Ecto neural progenitor cell (in vitro differentiated cells): Measurements from ENCODE around the gene GBX2.

Source experiments
- DNase-seq: peaks from one replicate; pipeline ENCODE4 v3.0.0-alpha.2; 2018; ENCODE audit warnings: low spot score

Gene GBX2

GRCh38 chr2:236180831-236181453 lies 12.8 kb upstream of the GBX2 start:
- DNase-seq: no peak

GRCh38 chr2:236180076-236180816 lies 12.1 kb upstream of the GBX2 start:
- no peak for DNase-seq

DNA sequence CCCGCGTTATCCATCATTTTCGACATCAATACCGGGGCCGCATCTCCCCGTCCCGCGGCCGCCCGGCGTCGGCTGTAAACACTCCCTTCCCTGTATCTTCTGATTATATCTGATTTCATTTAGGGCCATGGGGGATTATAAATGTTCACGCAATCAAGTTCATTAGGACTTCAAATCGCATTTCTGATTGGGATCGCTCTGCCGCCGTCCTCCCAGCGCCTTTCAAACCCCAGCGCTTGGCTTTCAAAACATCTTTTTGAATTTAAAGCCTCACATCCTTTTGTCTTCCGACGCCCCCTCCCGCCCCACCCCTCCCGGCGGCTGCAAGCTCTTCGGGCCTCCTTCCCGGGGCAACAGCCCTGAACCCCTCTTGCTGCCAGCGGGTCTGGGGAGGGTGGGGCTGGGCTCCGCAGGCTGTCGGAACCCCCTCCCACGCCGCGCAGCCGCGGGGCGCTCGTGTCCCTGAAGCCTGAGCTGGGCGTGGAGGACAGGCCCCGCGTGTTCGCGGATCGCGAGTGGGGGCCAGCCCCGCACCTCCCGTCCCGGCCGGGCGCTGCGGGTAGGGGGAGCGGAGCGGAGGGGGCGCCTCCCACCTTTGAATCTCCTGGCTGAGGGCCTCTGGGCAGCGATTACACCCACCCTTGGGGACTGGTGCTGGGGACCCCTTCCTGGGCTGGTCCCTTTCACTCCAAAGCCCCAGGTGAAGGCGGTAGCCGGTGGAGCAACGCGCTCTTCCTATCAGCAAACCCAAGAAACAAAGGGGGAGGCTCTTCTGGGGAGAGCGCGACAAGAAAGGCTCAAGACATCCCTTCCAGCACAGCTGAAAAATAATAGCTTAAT lies 11.3 kb upstream of the GBX2 start:
- DNase-seq: no peak

- DNase-seq: no peak
Measured at GRCh38 chr2:236178890-236179235, 10.7 kb upstream of the GBX2 start.

- peak; percentile 92 for DNase-seq
Measured at GRCh38 chr2:236177967-236178889, 10.0 kb upstream of the GBX2 start.

DNA sequence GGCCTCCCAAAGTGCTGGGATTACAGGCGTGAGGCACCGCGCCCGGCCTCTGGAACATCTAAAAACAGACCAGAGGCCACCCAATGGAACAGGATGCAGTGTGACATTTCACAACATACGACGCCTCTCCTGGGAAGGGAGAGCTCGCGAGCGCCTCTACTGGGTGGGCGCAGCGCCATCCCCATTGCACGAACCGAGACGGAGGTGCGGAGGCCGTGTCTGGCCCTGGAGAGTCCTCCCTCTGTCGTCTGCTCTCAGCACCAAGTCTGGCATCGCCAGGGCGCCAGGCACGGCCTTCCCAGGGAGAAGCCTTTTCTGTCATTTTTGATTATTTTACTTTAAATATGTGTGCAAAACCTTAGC lies 9.4 kb upstream of the GBX2 start:
- peak; percentile 83 for DNase-seq

GRCh38 chr2:236176951-236177350 lies 8.8 kb upstream of the GBX2 start:
- no peak for DNase-seq

DNA sequence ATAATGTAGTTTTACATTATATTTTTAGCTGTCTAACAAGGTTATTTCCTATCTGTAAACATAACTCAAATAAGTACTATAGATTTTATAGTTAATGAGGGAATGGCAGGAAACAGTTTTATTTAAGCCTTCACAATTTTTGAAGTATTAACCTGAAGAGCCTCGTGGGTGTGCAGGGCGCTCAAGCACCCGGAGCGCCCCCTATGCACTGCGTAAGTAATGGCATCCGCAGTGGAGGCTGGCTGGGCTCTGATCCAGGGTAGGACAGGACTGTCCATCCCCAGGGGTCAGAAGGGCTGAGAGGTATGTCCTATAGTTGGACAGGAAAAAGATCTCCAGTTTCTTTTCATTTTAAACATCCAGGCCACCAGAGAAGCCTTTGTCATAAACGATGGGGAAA lies 8.2 kb upstream of the GBX2 start:
- DNase-seq: no peak

GRCh38 chr2:236175548-236176150 lies 7.5 kb upstream of the GBX2 start:
- DNase-seq: no peak

GRCh38 chr2:236173729-236174607 lies 5.8 kb upstream of the GBX2 start:
- DNase-seq: no peak

DNA sequence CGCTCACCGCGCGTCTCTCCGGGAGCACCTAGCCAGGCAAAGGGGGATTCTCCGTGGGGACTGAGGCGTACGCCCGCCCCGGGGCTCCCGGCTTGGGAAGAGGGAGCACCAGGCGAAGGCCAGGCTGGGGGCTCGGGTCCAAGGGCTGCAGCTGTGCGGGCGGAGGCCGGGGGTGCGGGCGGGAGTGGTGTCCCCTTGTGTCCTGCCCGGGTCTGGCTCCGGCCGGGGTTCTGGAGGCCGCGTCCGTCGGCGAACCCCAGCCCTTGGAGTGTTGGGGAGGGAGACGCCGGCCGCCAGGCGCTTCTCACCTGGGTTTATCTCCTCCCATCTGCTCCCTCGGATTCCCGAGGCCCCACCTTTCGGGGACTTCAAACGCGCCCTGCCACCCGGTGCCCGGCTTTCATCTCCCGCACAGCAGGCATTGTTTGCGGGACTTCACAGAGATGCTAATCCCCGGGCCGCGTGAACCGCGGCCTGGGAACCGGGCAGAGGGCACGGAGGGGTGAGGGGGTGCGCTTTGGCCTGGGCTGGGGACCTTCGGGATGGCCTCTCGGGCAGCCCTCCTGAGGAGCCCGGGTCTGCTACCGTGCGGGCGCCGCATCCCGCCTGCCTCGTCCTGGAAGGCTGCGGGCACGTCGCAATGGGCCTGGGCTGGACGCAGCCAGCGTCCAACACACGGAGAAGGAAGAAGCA lies 5.0 kb upstream of the GBX2 start:
- DNase-seq: peak; percentile 61

- DNase-seq: no peak
Measured at GRCh38 chr2:236172255-236173035, 4.3 kb upstream of the GBX2 start.

GRCh38 chr2:236171680-236172254 lies 3.6 kb upstream of the GBX2 start:
- DNase-seq: no peak

GRCh38 chr2:236171181-236171679 lies 3.0 kb upstream of the GBX2 start:
- DNase-seq: peak; percentile 58

- no peak for DNase-seq
Measured at GRCh38 chr2:236170590-236171165, 2.5 kb upstream of the GBX2 start.

DNA sequence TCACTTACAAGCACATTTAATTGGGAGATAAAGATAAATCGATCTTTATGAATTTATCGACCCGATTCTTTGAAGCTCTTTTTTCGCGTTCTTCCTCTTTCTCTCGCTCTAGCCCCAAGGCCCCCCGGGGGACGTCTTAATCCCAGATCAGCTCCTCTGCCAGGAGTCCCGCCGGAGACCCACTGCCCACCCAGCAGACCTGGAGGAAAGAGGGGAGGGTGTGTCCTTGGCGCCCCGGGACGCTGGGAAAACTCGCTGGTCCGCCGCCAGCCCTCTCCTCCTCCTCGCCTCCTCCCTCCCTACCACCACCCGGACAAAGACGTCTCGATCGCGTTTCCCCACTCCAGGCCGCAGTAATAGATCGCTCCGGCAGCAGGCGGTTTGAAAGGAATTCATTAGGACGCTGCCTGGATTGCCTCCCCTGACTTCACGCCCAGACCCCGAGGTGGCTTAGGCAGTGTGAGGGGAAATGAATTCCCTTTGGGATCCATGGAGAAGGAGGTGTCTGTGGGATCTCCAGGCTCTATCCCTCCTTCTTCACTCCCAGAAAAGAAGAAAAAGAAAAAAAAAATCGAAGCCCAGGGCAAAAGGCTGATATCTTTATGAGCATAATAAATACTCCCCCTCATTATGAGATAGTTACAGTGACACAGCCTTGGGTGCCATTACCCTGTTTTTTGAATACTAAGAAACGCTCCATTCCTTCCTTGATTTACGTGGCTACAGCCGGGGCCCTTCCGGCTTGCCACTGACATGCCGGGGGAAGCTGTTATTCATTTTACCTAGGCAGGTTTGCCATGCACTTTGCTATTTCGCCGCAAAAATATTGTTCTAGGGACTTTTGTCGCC lies 1.8 kb upstream of the GBX2 start:
- peak; percentile 65 for DNase-seq

- DNase-seq: peak; percentile 63
Measured at GRCh38 chr2:236169151-236169721, 1.1 kb upstream of the GBX2 start.
